Measurements from ENCODE around the gene C2CD2. TPM values are rescaled to one million over a fixed set of nuclear protein-coding genes. Genes with fewer than 3 reads are reported as not detected.

Gene C2CD2
- total RNA-seq, 4 donors from 2014 or later: 37.5 to 63.9 (median 51.6) TPM

- DNase-seq (ENCODE audit: low spot score in 2 of 2): peak; percentile 53 to 75
- Histone ChIP-seq H3K27me3 (no peaks in the 10 kb centered on the region), H3K36me3 (no peaks in the 10 kb centered on the region), H3K9me3 (no peaks in the 10 kb centered on the region), H3K27ac (peak overlapping the region in 3 of 4 donors; percentile 4 to 77 (median 71)), H3K4me3 (no peak overlapping the region), H3K4me1 (peaks cover 0 to 41% (median 15%) of the 10 kb centered on the region in 4 donors)
- TF ChIP-seq POLR2A (IDR thresholded peaks at IDR 0.05): no peak
- peak in 1 of 2 donors; percentile 69 for TF ChIP-seq EP300 (IDR thresholded peaks at IDR 0.05)
- TF ChIP-seq, protein P1, sequence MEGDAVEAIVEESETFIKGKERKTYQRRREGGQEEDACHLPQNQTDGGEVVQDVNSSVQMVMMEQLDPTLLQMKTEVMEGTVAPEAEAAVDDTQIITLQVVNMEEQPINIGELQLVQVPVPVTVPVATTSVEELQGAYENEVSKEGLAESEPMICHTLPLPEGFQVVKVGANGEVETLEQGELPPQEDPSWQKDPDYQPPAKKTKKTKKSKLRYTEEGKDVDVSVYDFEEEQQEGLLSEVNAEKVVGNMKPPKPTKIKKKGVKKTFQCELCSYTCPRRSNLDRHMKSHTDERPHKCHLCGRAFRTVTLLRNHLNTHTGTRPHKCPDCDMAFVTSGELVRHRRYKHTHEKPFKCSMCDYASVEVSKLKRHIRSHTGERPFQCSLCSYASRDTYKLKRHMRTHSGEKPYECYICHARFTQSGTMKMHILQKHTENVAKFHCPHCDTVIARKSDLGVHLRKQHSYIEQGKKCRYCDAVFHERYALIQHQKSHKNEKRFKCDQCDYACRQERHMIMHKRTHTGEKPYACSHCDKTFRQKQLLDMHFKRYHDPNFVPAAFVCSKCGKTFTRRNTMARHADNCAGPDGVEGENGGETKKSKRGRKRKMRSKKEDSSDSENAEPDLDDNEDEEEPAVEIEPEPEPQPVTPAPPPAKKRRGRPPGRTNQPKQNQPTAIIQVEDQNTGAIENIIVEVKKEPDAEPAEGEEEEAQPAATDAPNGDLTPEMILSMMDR (IDR thresholded peaks at IDR 0.05): peak in 3 of 5 experiments; percentile 21 to 63 (median 34)
- WGBS, 2 donors: 33 to 35% methylated on average over 24 of the region's 24 CpGs
Measured at GRCh38 chr21:41957991-41958766, 4.4 kb upstream of the C2CD2 start.

DNA sequence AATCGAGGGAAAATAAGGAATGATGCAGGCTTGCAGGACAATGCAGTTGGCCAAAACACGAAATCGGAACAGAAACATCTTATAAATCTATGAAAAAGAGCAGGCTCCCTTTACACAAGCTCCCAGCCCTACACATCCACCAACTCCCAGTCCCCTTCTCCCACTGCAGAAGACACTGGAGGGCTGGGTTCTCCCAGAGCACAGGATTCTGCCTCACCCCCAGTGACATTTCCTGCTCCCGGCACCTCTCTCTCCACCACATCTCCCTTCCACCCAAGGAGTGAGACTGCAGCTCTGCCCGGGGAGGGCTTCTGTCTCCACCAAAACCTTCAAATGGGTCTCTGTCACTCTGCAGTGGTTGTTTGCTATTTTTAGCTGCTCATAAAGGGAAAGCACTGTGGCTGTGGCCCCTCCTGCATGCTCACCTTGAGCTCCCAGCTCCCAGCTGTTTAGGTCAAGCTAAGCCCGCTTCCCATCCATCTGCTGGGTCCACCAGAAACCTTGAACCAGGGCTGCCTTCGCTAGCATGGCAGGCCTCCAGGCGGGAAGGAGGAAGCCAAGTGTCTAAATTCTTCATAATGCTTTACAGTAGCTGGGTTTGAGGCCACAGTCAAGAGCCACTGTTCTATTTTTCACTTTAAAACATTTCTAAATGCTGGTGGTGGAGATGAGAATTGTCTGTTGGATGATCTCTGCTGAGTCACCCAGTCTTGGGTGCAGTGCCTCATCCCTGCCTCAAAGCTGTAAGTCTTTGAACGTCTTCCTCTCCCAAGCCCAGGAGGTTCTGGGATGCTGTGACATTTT lies 3.3 kb upstream of the C2CD2 start:
- TF ChIP-seq, protein P1 (IDR thresholded peaks at IDR 0.05): no peak
- TF ChIP-seq POLR2A (IDR thresholded peaks at IDR 0.05) (no peak), EP300 (IDR thresholded peaks at IDR 0.05) (no peak)
- H3K4me1 ChIP-seq: peaks cover 0 to 48% (median 19%) of the 10 kb centered on the region in 4 donors
- H3K27ac ChIP-seq: peak overlapping the region in 3 of 4 donors; percentile 10 to 77 (median 71)
- no peaks in the 10 kb centered on the region for H3K9me3 ChIP-seq
- no peaks in the 10 kb centered on the region for H3K27me3 ChIP-seq
- WGBS, 2 donors: 71 to 74% methylated on average over 9 of the region's 9 CpGs
- H3K36me3 ChIP-seq: no peaks in the 10 kb centered on the region
- H3K4me3 ChIP-seq: no peak overlapping the region
- DNase-seq (ENCODE audit: low spot score in 2 of 2): no peak

DNA sequence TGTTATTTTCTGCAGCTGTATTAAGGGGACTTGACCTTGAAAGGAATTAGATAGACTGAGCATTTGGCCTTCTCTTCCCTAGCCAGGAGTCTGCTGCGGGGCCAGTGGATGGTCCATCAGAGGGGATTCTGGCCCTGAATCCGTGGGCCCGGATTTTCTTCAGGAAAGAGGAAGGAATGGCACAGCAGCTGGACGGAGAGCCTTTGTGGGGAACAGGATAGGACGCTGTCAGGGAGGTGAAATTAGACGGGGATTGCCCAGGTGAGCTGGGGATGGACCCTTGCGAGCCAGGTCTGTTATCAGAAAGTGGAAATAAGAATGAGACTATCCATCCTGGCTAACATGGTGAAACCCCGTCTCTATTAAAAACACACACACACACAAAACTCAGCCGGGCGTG lies 1.7 kb upstream of the C2CD2 start:
- Histone ChIP-seq H3K27me3 (no peaks in the 10 kb centered on the region), H3K9me3 (no peaks in the 10 kb centered on the region), H3K4me1 (peaks cover 0 to 59% (median 23%) of the 10 kb centered on the region in 4 donors), H3K36me3 (no peaks in the 10 kb centered on the region), H3K4me3 (no peak overlapping the region), H3K27ac (no peak overlapping the region)
- TF ChIP-seq, protein P1 (IDR thresholded peaks at IDR 0.05): no peak
- TF ChIP-seq EP300 (IDR thresholded peaks at IDR 0.05) (no peak), POLR2A (IDR thresholded peaks at IDR 0.05) (no peak)
- 89% methylated on average over 10 of the region's 10 CpGs for WGBS, 2 donors
- DNase-seq (ENCODE audit: low spot score in 2 of 2): no peak

DNA sequence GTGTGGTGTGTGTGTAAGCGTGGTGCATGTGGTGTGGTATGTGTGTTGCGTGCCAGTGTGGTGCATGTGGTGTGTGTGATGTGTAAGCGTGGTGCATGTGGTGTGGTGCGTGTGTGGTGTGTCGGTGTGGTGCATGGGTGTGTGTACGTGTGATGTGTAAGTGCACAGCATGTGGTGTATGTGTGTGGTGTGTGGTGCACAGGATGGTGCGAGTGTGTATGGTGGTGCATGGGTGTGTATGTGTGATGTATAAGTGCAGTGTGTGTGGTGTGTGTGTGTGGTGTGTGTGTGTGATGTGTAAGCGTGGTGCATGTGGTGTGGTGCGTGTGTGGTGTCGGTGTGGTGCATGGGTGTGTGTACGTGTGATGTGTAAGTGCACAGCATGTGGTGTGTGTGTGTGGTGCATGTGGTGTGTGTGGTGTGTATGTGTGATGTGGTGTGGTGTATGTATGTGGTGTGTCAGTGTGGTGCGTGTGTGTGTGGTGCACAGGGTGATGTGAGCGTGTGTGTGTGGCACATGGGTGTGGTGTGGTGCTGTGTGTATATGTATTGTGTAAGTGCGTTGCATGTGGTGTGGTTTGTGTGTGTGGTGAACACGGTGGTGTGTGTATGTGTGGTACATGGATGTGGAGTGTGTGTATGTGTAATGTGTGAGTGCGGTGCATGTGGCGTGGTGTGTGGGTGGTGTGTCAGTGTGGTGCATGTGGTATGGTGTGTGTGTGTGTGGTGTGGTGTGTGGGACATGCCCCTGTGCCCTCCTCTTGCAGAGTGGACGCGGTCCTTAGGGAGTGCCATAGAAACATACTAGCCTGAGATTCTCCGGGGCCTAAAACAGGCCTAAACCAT lies 1.1 kb upstream of the C2CD2 start:
- TF ChIP-seq EP300 (IDR thresholded peaks at IDR 0.05) (no peak), POLR2A (IDR thresholded peaks at IDR 0.05) (no peak)
- TF ChIP-seq, protein P1 (IDR thresholded peaks at IDR 0.05): no peak
- H3K4me3 ChIP-seq: no peak overlapping the region
- H3K27me3 ChIP-seq: no peaks in the 10 kb centered on the region
- H3K36me3 ChIP-seq: no peaks in the 10 kb centered on the region
- peaks cover 0 to 65% (median 23%) of the 10 kb centered on the region in 4 donors for H3K4me1 ChIP-seq
- 89 to 91% methylated on average over 20 of the region's 20 CpGs for WGBS, 2 donors
- peak overlapping the region in 2 of 4 donors; percentile 53 to 84 for H3K27ac ChIP-seq
- H3K9me3 ChIP-seq: no peaks in the 10 kb centered on the region
- DNase-seq (ENCODE audit: low spot score in 2 of 2): no peak

Measured in tibial nerve (tissue), 4 donors.